Activated CD8-positive, alpha-beta memory T cell treated with anti-CD3 and anti-CD28 coated beads, Interleukin-2, amount 50 U/mL, for 4 hours (primary cell): ENCODE measurements around the gene CNTN5.

Experiments used
- DNase-seq: peaks from one replicate; pipeline ENCODE4 v3.0.0-alpha.2; 2020

The CNTN5 gene

DNA sequence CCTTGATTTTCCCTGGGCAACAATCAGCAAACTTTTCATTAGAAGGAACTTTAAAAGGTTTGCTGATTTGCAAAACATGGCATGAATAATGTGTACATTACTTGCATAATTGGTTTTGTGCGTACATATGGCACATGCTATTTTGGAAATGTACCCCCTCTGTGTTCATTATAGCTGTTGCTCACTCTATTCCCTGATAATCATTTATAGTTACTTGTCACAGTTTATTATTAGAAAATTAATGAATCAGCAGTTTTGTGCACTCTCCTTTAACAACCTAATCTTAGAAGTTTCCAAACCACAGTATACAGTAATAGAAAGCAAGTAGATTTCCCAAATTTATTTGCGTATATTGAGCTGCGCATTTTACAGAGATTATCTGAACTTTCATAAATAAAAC lies 389.9 kb downstream of the CNTN5 start:
- no peak for DNase-seq

DNA sequence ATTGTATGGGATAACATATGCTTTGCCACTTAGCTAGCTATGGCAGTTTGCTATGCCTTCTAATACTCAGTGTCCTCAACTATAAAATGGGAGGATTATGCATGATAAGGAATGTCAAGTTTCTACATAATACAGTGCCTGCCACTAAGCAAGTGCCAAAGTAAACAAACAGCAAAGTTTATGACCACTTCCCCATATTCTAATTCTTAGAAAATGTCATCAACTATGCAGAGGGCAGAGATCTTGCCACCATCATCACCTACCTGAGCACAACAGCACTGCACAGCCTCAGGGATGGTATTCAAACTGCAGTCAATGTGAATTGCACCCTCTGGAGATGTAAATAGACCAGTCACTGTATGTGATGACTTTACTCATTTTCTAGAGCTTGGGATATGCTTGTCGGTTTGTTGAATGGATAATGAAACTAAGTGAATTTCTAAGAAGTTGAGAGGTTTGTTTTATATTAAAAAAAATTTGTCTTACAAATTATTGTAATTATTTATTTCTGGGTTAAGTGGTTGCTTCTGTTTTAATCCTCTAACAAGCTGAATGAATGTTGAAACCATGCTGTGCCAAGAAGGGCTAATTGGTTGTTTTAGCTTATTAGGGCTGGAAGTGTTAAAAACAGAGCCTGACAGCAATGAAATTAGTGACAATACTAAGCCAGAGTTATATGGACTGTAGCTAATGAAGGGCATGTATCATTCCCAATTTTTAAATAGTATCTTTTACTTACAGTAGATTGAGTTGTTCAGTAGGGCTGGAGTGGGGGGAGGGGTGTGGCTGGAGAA lies 398.4 kb downstream of the CNTN5 start:
- no peak for DNase-seq

DNA sequence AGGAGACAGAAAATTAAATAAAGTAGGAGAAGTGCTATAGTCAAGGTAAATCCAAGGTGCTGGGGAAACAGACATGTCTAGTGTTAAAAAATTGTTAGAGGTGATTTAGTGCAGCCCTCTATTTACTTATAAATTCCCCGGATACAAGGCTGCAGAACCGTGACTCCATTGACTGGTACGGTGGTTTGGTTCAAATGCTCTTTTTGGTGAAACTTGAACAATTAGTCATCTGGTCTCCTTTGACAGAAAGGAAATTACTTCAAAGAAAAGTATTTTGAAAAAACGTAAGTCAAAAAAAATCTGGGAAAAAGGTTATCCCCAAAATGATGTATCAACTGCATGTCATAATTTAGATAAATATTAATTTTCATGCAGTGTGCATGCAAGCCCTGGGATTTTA lies 399.2 kb downstream of the CNTN5 start:
- DNase-seq, result no peak

DNA sequence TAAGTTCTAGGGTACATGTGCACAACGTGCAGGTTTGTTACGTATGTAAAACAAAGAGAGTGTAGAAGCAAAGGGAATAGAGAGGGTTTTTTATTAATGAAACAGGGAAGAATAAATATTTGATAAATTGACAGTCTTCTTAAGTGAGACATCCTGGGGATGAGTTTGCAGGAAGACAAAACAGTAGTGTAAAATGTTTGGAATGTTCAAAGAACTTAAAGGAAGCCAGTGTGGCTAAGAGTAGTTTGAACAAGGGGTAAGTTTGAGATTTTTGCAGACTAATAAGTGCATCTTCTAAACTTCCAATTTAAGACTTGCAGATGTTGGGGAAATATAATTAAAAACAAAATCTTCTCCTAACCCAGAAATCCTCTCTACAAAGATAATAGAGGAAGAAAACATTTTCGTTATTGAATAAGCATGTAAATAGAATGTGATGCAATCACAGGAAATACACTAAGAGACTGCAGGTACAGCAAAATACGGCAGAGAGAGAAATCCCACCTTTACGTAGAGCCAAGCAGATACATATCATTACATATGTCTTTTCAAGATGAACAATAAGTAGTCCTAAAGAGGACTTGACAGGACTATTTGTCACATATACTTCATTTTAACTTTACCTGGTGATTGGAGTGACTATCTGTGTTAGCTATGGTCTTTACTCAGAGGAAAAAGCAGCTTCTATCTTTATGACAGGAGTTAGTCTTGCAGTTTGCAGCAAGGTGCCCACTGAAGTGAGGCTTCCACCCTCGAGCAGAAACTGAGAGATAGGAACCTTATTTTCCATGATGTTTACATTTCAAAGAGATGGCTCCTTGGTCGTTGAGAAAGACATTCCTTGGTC lies 402.1 kb downstream of the CNTN5 start:
- no peak for DNase-seq

DNA sequence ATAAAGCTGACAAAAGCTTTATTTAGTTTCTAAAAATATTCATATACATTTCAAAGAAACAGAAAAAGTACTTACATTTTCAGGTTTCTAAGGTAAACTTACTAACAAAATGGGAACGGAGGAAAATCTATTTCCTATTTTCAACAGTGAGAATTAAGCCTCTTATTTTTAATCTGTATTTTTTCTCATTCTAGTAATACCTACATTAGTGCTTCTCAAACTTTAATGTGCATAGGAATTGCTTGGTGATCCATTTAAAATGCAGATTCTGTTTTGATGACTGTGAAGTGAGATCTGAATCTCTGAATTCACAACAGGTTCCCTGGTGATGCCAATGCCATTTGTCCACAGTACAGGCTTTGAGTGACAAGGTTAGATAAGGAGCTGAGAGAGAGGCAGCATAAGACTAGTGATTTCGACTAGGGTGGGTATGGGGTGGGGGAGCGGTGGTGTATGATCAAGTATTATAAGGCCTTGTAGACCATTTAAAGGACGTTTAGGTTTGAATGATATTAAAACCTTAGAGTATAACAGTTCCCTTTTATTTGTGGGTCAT lies 402.8 kb downstream of the CNTN5 start:
- DNase-seq, result no peak

DNA sequence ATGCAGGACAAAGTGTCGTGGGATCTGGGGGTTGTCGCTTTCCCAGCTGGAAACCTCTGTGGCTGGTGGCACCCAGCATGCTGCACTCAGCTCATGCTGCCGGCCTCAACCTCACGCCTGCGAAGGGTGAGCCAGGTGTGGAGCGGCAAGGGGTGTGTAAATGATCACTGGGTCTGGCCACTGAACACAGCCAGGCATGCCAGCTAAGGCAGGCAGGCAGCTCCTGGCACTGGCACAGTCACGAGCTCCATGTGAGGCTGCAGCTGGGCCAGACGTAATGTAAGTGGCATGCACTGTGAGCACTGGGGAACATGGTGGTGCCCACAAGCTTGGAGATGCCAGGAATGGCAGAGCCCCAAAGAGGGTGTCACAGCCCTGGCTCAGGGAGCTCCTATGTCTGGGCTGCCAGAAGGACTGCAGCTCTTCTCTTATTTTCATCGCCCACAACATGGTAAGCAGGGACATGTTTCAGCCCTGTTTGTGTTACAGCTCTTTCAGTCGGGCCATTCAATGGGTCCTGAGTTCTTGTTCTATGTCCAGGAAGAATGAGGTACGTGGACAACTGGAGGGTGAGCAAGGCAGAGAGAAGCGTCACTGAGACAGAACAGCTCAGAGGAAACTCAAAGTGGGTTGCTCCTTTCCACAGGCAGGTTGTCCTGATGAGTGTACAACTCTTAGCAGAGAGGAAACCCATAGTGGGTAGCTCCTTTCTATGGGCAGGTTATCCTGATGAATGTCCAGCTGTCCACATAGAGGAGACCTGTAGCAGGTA lies 403.8 kb downstream of the CNTN5 start:
- no peak for DNase-seq

DNA sequence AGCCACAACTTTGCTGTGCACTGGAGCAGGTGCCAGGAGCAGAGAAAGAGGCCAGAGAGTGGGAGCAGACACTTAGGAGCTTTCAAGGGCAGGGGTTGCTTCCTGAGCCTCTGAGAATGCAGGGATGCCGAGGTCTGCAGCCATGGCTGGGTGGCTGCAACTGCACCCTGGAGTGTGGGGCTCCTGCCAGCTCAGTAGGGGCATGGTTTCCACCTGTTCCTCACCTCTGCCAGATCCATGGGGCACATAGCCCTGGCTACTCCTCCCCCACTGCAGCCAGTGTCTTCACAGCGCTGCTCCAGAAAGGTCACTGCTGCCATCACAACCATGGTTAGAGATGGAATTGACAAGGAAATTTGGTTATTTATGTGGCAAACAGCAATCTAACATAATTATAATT lies 404.8 kb downstream of the CNTN5 start:
- no peak for DNase-seq

DNA sequence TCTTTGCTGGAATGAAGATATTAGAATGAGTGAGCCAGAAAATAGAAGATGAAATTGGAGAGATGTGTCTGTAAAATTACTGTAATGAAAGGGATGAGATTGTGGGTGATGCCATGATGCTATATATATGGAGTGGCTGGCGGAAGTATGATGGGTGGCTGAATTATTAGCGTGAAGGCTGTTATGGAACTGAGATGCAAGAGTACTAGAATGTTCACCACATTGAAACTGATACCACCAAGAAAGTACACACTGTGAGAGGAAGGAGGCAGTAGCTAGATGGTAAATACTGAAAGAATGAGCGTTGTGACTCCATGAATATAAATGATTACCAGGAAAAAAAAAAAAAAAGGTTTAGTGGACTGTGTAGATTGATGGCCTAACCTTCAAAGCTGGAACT lies 411.9 kb downstream of the CNTN5 start:
- DNase-seq, result no peak

DNA sequence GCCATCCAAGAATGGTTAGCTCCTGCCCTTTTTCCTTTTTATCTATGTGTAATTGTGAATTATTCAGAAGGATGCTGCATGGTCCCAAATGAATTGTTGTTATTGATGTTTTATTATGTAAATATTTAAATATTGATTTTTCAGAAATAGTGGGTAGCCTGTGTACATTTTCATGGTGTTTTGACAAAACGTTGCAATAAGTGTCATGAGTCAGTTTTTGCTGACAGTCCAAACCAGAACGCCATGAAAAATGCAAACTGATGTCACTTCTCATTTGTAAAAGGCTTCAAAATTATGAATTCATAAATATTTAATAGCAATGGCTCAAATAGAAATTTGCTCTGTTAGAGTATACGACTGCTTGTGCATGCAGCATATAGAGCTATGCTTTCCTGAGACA lies 422.5 kb downstream of the CNTN5 start:
- DNase-seq, result no peak

DNA sequence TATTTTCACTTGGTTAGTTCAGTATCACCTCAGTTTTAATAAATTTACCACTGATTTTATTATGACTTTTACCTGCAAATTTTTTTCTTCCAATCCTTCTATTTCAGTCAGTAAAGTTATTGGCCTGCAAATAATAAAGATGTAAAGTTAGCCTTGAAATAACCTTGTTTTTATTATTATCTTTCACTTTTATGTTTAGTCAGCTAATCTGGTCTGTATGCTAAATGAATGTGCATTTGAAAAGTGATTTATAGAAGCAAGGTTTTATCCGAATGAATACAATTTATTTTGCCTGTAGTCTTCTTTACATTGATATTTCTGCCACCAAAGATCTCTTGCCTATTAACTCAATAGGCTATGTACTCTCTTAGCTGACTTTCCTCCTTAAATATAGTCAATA lies 425.7 kb downstream of the CNTN5 start:
- DNase-seq, result no peak

DNA sequence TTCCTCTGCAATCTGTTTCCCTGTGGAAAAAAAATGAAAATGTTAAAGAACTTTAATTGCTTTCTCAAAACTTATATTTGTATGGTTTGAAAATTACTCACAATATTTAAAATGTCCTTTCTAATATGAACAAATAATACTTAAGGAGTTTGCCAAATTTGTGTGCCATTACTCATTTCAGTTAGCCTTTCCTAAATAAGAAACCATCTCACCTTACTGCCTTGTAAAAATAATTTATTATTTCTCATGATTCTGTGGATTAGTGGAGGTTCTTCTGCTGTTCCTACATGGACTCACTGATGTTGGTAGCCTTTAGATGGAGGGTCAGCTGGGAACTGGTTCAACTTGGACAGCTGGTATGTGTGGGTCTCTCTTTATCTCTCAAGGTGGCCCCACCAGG lies 428.6 kb downstream of the CNTN5 start:
- no peak for DNase-seq

DNA sequence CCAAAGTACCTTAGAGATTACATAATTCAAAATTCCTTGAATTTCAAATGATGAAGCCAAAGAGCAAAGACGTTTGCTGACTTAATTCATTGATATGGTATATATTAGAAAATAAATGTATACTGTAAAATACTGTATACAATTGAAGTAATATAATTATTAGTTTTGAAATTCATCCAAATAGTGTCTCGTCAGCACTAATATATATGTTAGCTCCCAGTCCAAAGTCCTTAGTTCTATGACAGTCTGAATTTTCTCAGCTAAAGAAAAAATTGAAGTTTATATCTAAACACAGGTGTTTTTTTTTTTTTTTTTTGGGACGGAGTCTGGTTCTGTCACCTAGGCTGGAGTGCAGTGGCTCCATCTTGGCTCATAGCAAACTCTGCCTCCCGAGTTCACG lies 431.3 kb downstream of the CNTN5 start:
- DNase-seq, result no peak

DNA sequence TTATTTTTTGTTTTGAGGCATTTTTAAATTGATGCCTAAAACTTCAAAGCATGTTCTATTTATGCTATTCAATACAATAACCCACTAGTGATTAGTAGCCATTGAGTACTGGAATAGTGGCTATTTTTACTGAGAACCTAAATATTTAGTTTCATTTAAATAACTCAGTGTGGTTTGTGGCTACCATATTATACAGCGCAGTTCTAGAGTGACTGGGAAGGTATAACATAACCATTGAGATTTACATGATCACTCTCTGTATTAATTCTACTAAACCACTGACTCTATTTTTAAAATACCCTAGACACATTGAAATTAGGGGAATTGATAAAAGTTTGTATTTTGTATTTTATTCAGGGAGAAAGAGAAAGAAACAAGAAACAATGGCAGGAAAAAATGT lies 441.2 kb downstream of the CNTN5 start:
- no peak for DNase-seq

DNA sequence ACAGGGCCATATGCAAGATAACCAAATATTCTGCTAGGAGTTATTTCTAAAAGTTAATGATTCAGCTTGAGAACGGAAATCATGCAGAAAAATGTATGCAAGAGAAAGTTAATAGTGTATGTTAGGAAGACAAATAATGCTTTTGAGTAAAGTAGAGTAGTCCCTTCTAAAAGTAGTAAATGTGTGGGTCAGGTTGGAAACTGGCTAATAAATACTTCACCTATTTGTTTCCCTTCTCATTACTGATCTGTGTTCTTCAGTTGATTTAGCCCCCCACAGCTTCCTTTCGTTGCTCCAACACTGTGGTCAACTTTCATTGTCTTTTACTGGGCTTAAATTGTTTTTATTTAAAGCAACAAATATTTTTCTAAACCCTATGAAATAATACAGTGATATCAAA lies 444.2 kb downstream of the CNTN5 start:
- no peak for DNase-seq

DNA sequence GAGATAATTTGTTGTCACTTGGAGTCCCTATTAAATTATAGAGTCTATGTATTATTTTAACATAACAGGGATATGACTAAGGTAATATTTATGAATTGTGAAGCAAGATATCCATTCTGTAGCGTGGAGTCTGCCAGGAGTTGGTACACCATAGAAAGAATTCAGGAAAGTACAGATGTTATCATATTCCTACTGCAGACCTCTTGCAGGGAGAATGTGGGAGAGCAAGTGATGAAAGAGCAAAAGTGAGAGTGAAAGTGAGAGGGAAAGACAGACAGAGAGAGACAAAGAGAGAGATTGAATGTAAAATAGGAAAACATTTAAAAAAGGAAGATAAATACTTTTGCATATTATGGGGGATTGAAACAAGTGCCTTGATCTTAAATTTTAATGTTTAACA lies 468.8 kb downstream of the CNTN5 start:
- DNase-seq, result no peak

DNA sequence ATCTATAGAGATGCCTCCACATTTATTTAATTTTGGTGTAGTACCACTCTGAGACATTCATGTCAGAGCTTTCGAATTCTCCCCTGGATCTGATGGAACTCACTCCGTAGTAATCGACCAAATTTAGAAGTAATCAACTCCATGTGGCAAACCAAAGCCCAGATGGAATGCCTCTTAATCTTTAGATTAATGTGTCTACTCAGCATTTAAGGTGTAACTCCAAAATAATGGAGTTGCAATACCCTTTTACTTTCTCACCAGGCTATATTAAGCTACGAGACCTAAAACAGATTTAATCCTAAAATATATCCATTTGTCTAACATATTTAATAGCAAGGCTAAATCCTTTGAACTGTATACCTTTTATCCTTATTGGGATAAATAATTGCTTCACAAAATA lies 473.3 kb downstream of the CNTN5 start:
- no peak for DNase-seq

DNA sequence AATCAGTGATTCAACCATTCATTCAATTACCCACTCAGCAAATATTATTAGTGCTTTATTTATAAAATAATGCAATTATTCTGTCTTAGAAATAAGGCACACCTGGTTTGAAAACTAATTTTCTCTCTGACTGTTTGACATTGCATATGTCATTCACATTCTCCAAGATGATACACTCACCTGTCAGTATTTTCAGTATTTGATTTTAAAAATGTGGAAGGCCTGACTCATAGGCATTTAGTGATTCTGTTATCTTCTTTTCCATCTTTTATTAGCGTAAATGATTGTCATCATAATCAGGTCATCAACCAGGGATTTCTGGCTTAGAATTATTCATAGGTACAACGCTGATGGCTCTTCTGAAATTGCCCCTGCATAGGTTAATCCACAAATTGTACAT lies 480.9 kb downstream of the CNTN5 start:
- DNase-seq, result no peak

DNA sequence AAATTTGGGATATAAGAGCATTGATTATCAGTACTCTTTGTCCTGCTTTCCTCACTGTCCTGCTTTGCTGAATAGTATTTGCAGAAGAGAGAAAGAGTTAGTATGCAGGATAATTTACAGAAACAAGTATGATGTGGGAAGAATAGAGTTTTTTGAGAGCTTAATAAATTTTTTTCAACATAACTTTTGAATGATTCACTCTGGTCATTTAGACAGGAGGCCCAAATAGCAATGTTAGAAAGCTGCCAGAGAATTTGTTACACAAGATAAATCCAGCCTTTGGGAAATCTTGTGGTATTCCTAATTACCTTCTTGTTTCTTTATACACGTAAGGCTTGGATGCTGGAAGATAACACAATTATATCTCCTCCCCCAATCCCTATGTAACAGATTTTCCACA lies 484.6 kb downstream of the CNTN5 start:
- DNase-seq, result no peak

DNA sequence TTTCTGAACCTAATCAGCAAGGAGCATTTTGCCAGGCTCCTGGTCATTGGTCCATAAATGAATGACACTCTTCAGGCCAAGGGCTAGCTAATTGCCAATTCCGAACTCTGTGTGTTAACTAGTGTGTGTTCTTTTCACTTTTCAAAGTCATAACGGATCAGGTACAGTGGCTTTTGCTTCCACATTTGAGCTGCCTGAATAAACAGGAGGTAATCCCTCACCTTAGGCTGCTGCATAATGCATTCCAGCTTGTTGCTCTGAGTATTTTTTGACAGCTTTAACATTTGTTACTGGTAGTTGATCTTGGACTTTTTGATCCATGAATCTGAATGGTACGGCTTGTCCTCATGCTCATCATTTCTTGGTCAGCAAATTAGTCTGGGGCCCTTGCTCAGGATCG lies 485.1 kb downstream of the CNTN5 start:
- no peak for DNase-seq

DNA sequence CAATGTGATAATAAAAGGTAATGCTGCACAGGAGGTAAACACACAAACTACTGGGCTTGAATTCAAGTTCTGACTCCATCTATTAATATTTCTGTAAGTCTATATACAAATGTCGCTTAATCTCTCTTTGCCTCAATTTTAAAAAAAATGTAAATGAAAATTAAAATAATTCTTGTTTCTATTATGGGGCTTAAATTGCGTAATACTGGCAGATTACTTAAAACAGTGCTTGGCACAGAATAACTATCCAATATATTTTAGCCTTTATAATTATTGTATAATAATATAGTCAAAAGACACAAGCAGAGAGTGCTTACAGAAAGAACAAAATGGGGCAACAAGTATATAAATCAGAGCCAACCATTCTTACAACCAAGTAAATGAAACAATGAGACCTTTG lies 489.1 kb downstream of the CNTN5 start:
- no peak for DNase-seq

DNA sequence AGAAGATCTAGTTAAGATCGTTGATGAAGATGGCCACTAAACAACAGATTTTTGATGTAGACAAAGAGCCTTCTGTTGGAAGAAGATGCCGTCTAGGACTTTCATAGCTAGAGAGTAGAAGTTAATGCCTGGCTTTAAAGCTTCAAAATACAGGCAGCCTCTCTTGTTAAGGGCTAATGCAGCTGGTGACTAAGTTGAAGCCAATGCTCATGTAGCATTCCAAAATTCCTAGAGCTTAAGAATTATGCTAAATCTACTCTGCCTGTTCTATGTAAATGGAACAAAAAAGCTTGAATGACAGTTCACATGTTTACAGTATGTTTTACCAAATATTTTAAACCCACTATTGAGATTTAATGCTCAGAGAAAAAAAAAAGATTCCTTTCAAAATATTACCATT lies 492.6 kb downstream of the CNTN5 start:
- no peak for DNase-seq

DNA sequence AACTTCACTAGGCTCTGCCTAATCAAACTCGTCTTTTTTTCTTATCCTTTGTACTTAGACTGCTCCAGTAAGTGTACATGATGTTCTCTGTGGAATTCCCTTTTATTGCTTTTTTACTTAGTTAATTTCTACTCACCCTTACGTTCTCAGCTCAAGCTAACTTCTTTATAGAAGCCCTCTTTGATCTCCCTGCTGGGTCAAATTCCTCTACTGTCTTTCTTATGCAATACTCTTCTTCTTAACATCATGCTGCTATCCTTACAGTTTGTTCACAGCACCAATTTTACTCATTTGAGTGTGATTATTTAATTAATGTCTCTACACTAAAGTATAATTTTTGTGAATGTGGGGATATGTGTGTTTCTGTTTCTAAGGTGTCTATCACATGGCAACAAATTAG lies 498.3 kb downstream of the CNTN5 start:
- DNase-seq, result no peak

DNA sequence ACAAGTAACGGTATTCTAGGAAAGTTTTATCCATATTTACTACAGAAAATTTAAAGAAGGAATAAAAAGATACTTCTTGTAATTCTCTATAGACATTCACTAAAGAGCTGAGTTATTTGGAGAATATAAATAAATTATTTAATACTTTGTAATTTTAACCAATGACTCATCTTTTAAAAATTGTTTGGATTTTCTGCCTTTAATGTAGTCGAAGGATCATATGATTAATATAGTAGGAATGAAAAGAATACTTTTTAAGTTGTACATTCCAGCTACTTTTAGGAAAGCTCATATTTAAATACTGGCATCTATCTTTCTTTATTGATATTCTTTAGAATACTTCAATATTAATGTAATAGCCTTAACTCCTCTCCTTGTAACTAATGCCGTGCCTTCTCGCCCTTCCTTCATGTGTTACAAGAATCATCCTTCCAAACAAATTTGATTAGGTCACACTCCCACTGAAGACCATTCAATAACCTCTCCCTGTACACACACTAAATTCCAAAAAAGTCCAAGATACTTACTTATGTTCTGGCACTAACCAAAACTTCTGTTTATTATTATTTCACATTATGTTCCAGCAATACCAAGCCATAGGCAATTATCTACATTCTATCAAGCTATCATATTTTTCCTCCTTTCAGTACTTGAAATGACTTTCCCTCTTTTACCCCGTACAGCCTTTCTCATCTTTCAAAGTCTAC lies 501.9 kb downstream of the CNTN5 start:
- DNase-seq, result no peak
